K562 (cell line): ENCODE results near the gene C16orf96. TPM values are rescaled to one million over a fixed set of nuclear protein-coding genes. Genes with fewer than 3 reads are reported as not detected.

Source experiments
- BDP1 ChIP-seq: IDR thresholded peaks from 3 replicates; pipeline ENCODE4 v1.6.1; 2011; ENCODE audit not compliant: insufficient read length, insufficient read depth
- C11orf30 ChIP-seq: fragments of 450-650 bp; IDR thresholded peaks from 2 replicates; pipeline ENCODE4 v1.6.1; 2016; ENCODE audit warnings: low read depth, mild to moderate bottlenecking
- CEBPB ChIP-seq: fragments of 450-650 bp; IDR thresholded peaks from 2 replicates; pipeline ENCODE4 v1.6.1; 2016; ENCODE audit warnings: missing genetic modification characterization, missing compliant biosample characterization
- ESRRB ChIP-seq: fragments of 250-450 bp; sonication (Bioruptor Pico); IDR thresholded peaks from 2 replicates; pipeline ENCODE4 v1.5.0; 2020; ENCODE audit warnings: mild to moderate bottlenecking, moderate library complexity, borderline replicate concordance
- HEY1 ChIP-seq: fragments of 250-450 bp; sonication (Bioruptor Pico); IDR thresholded peaks from 2 replicates; pipeline ENCODE4 v1.5.0; 2020; ENCODE audit warnings: mild to moderate bottlenecking, moderate library complexity, borderline replicate concordance
- MTA3 ChIP-seq: fragments of 450-650 bp; formaldehyde crosslinking; IDR thresholded peaks from 2 replicates; pipeline ENCODE4 v1.6.1; 2017; ENCODE audit warnings: mild to moderate bottlenecking, borderline replicate concordance
- U2AF1 ChIP-seq: fragments of 200-400 bp; formaldehyde crosslinking; optimal IDR thresholded peaks from 2 replicates; pipeline ENCODE3; 2017; ENCODE audit warnings: mild to moderate bottlenecking, low read depth, low read length, moderate library complexity
- ZNF584 ChIP-seq: fragments of 200-800 bp; sonication (Bioruptor generic); IDR thresholded peaks from 2 replicates; pipeline ENCODE4 v1.6.1; 2016; ENCODE audit warnings: low read depth, mild to moderate bottlenecking, missing genetic modification characterization, missing compliant biosample characterization
- ZNF644 ChIP-seq: fragments of 200-800 bp; sonication (Bioruptor generic); IDR thresholded peaks from 2 replicates; pipeline ENCODE4 v1.6.1; 2016; ENCODE audit warnings: low read depth, missing genetic modification characterization, missing compliant biosample characterization
- polyA plus RNA-seq, 8 experiments: library from polyadenylated mRNA; depleted of rRNA in 4 of 8; stranded (reverse) in 5 of 8; unstranded in 3 of 8; fragments of >200 nt; fragmentation: Nextera tagmentation in 2 of 8; fragmentation: Illumina TruSeq in 1 of 8; extraction: Ambion mirVana in 2 of 8; extraction: Trizol in 1 of 8; gene quantifications; 2 replicates each; pipeline versions ENCODE4 v1.2.1 to v1.2.3, GENCODE V29; 2011 to 2014; ENCODE audit warnings: inconsistent platforms in 1 of 8, missing spikeins in 1 of 8
- total RNA-seq, 7 experiments: library from RNA; depleted of rRNA in 6 of 7; stranded (reverse); fragments of >200 nt in 6 of 7; fragmentation: Illumina TruSeq in 2 of 7; extraction: Trizol in 2 of 7; gene quantifications; 2 replicates each; pipeline versions ENCODE4 v1.2.1 to v1.2.3, GENCODE V29; 2011 to 2021; ENCODE audit warnings: low replicate concordance in 1 of 7
- TF ChIP-seq, protein P1 (sequence below), 2 experiments: fragments of 450-650 bp; formaldehyde crosslinking in 1 of 2; IDR thresholded peaks; 2 replicates each; pipeline versions ENCODE4 v1.4.0 to v1.6.1; 2014 to 2020; ENCODE audit warnings: mild to moderate bottlenecking in 2 of 2, borderline replicate concordance in 1 of 2, low read depth in 1 of 2
- TF ChIP-seq, protein P2 (sequence below): fragments of 250-450 bp; sonication (Bioruptor Pico); IDR thresholded peaks from 2 replicates; pipeline ENCODE4 v1.8.0; 2022; ENCODE audit warnings: moderate library complexity, mild to moderate bottlenecking, inconsistent platforms
- TF ChIP-seq, protein P3 (sequence below): fragments of 450-650 bp; formaldehyde crosslinking; IDR thresholded peaks from 2 replicates; pipeline ENCODE4 v1.4.0; 2022; ENCODE audit warnings: mild to moderate bottlenecking, moderate library complexity

C16orf96 gene
- total and polyA plus RNA-seq, 9 of the 15 experiments (the other 6 are each of a cell fraction or from before 2014, with no cell fraction given): not detected

DNA sequence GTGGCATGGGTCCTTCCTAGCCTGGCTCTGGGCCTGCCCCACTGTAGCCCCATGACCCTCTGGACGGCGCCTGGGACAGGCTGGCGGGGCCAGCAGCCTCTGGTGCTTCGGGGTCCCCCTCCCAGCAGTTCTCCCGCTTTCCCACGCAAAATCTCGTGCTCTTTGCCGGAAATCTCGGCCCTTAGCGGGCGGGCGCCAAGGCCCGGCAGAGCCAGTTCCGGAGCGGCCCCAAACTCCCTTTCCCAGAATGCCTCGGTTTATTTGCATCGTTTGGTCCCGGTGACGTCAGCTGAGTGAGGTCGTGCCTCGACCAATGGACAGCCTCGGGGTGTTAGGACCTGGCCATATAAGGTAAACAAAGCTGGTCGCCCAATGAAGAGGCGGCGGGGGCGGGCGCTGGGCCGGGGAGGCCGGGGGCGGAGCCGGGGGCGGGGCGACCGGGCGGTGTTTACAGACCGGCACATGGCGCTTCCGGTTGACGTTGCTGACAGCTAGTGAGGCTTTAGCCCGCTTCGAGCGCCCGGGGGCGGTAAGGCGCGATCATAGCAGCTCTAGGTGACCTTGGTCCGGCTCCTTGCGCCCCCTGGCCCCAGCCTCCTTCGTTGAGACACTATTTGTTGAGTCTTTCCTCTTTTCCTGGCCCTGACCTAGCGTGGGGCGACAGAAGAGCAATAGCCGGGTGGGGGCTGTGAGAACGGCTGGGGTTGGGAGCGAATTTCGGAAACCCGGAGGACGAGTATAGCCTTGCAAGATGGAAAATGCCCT is 60.1 kb downstream of the C16orf96 start (continued):
- TF ChIP-seq, protein P1, sequence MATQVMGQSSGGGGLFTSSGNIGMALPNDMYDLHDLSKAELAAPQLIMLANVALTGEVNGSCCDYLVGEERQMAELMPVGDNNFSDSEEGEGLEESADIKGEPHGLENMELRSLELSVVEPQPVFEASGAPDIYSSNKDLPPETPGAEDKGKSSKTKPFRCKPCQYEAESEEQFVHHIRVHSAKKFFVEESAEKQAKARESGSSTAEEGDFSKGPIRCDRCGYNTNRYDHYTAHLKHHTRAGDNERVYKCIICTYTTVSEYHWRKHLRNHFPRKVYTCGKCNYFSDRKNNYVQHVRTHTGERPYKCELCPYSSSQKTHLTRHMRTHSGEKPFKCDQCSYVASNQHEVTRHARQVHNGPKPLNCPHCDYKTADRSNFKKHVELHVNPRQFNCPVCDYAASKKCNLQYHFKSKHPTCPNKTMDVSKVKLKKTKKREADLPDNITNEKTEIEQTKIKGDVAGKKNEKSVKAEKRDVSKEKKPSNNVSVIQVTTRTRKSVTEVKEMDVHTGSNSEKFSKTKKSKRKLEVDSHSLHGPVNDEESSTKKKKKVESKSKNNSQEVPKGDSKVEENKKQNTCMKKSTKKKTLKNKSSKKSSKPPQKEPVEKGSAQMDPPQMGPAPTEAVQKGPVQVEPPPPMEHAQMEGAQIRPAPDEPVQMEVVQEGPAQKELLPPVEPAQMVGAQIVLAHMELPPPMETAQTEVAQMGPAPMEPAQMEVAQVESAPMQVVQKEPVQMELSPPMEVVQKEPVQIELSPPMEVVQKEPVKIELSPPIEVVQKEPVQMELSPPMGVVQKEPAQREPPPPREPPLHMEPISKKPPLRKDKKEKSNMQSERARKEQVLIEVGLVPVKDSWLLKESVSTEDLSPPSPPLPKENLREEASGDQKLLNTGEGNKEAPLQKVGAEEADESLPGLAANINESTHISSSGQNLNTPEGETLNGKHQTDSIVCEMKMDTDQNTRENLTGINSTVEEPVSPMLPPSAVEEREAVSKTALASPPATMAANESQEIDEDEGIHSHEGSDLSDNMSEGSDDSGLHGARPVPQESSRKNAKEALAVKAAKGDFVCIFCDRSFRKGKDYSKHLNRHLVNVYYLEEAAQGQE (IDR thresholded peaks at IDR 0.05; ENCODE audit: borderline replicate concordance): peak; percentile 54
- TF ChIP-seq, protein P1 (CRISPR knock-in tag; IDR thresholded peaks at IDR 0.05; ENCODE audit: low read depth): peak; percentile 55; the same call in 1 of the 2 replicates
- TF ChIP-seq BDP1 (no peak), MTA3 (0 out of 2 replicates have a peak, but pooled peaks have one; percentile 16), C11orf30 (no peak), ESRRB (CRISPR knock-in tag) (no peak), CEBPB (tag) (no peak), ZNF584 (peak; percentile 94), ZNF644 (tag) (peak; percentile 40; the same call in 1 of the 2 replicates), HEY1 (CRISPR knock-in tag) (no peak), U2AF1 (no peak)
- TF ChIP-seq, protein P2, sequence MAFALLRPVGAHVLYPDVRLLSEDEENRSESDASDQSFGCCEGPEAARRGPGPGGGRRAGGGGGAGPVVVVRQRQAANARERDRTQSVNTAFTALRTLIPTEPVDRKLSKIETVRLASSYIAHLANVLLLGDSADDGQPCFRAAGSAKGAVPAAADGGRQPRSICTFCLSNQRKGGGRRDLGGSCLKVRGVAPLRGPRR (CRISPR knock-in tag): no peak
- TF ChIP-seq, protein P3, sequence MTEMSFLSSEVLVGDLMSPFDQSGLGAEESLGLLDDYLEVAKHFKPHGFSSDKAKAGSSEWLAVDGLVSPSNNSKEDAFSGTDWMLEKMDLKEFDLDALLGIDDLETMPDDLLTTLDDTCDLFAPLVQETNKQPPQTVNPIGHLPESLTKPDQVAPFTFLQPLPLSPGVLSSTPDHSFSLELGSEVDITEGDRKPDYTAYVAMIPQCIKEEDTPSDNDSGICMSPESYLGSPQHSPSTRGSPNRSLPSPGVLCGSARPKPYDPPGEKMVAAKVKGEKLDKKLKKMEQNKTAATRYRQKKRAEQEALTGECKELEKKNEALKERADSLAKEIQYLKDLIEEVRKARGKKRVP (CRISPR knock-in tag): 0 out of 2 replicates have a peak, but pooled peaks have one; percentile 37
